Tongue (tissue), 2 donors: Measurements from ENCODE around the gene TGFBI. TPM values are rescaled to one million over a fixed set of nuclear protein-coding genes. Genes with fewer than 3 reads are reported as not detected.

Experiments used
- DNase-seq: peaks from one replicate; pipeline ENCODE4 v3.0.0-alpha.2; 2015
- total RNA-seq: library from RNA; depleted of rRNA; stranded (reverse); fragments of >200 nt; gene quantifications from one replicate; pipeline ENCODE4 v1.2.3, GENCODE V29; 2014

TGFBI gene
- total RNA-seq, 1 donor from 2014 or later = 376 TPM

DNA sequence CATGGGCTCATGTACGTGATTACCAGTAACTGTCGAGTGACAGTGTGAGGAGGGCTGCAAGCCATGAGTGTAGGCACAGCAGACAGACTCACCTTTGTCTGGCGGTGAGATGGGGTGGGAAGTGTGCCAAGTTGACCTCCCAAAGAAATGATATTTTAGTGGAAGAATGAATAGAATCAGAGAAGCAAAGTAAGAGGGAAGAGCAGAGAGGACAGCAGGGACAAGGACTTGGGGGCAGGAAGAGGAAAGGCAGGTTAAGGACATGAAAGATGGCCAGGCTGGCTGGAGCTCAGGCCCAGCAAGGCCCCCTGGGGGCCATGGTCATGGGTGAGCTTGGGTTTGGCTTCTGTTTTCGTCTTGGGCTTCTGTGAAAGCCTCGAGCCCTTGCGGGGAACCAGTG is 20.2 kb downstream of the TGFBI start:
- no peak for DNase-seq

GRCh38 chr5:136051486-136052220 is 22.9 kb downstream of the TGFBI start:
- no peak for DNase-seq

- no peak for DNase-seq
These were observed 24.0 kb downstream of the TGFBI start for GRCh38 chr5:136052692-136053335.

GRCh38 chr5:136053336-136054141 is 24.8 kb downstream of the TGFBI start:
- peak; percentile 56 for DNase-seq

- DNase-seq = peak; percentile 87
These were observed 25.6 kb downstream of the TGFBI start for GRCh38 chr5:136054142-136055019.

DNA sequence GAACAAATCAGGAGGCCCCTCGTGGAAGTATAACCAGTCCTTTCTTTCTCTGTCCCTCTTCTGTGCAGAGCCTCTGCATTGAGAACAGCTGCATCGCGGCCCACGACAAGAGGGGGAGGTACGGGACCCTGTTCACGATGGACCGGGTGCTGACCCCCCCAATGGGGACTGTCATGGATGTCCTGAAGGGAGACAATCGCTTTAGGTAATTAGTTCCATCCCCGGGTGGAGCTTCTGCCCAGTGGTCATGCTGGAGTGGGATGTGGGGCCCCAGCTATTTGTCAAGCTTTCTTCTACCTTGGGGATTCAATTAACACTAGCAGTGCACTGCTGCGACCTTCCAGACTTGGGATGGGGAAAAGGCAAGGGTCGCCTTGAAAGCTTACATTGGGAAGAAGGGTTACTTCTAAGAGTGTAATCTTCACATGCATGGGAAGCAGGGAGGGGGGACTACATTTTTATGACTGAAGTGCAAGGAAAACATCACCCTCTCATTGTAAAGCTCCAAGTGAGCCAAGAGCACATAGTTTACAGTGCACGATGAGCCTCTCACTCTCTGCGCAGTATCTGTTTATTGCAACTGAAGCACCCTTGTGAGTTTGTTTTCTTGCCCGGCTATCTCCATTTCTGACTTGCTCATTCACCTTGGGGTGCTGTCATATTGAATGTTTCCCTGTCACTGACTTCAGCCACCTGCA is 27.0 kb downstream of the TGFBI start:
- no peak for DNase-seq

DNA sequence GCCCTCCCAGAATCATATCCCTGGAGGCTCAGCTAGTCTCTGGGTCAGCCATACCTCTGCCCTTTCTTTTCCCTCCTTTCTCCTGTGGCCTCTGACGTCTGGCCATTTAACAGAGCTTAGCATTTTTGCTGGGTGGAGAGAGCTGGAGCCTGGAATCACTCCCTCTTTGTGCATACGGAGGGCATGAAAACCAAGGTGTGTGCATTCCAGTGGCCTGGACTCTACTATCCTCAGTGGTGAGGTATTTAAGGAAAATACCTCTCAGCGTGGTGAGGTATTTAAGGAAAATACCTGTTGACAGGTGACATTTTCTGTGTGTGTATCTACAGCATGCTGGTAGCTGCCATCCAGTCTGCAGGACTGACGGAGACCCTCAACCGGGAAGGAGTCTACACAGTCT is 27.5 kb downstream of the TGFBI start:
- no peak for DNase-seq

- no peak for DNase-seq
These were observed 28.1 kb downstream of the TGFBI start for GRCh38 chr5:136056771-136057335.

DNA sequence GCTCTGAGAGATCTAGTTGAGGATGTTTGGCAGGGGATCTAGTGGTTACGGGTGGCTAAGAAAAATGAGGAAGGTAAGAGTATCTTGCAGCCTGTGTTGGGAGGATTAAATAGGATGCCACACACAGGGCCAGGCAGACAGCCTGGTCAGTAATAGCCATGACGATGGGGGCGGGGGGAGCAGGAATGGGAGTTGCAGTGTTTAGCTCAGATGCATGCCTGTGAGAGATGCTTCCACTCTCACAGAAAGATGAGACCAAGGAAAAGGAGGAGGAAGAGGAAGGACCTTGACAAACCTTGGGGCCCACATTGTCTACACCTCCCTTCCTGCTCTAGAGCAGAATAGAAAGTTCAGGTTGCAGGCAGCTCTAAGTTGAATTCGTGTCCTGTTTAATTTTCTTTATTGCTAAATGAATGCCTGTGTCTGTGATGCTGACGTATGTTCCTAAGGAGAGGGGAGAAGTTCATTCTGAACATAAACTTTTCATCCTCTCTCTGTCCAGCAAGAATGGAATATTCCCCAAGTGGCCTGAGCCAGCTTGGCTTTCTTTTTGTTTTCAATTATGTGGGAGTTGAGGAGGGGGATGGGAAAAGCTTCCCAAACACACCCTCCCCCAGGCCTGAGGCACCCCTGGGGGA is 28.7 kb downstream of the TGFBI start:
- peak; percentile 75 for DNase-seq

DNA sequence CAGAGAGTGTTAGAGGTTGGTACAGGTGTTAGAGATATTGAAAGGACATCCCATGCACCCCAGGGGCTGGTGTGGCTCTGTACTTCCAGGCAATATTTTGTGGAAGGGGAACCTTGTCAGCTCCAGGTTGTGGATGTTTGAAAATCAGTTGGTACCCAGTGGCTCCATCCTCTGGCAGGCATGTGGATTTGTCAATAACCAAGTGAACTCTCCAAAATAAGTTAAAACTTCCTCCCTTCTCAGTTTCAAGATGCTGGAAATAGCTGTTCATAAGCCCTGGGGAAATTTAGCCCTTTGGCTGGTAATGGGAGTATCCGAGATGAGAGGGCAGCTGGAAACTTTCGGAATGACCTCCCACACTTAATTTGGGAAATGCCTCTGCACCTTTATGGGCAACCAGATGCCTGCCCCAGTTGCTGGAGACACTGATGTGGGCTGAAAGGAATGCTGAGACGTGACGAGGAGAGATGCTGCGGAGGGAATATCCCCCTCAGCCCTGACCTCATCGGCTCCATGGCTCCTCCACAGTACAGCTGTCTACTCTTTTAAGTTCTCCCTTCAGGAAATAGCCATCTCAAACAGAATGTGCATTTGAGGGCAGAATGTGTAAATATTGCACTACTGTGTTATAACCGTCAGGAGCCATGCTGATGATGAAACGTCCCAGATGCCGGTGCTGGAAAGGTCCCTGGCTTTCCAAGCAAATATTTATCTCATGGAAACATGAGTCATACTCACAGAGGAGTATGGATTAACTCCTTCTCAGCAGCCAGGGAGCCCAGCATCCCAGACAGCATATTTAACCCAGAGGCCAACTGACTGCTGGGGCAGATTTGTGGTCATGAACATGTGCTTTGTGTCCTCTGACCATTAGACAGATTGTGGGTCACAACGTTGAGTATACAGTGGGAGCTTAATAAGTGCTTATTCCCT is 29.5 kb downstream of the TGFBI start:
- DNase-seq = peak; percentile 94

GRCh38 chr5:136058972-136059354 is 30.2 kb downstream of the TGFBI start:
- DNase-seq = peak; percentile 27

DNA sequence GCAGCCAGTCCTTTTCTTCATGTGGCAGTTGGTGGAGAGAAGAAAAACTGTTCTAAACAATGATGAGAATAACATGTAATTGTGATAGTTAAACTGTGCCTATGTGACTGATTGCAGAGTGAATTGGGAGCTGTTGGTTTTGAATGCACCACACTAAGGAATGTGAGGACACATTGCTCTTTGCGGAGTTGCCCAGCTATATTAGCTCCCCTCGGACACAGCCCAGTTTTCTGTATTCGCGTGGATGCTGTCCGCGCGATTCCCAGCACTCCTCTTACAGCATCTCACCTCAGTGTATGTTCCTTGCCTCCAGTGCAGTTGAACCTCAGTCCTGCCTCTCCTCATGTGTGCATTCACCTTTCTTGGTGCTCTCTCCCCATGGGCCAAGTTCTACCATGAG is 32.2 kb downstream of the TGFBI start:
- DNase-seq = no peak

DNA sequence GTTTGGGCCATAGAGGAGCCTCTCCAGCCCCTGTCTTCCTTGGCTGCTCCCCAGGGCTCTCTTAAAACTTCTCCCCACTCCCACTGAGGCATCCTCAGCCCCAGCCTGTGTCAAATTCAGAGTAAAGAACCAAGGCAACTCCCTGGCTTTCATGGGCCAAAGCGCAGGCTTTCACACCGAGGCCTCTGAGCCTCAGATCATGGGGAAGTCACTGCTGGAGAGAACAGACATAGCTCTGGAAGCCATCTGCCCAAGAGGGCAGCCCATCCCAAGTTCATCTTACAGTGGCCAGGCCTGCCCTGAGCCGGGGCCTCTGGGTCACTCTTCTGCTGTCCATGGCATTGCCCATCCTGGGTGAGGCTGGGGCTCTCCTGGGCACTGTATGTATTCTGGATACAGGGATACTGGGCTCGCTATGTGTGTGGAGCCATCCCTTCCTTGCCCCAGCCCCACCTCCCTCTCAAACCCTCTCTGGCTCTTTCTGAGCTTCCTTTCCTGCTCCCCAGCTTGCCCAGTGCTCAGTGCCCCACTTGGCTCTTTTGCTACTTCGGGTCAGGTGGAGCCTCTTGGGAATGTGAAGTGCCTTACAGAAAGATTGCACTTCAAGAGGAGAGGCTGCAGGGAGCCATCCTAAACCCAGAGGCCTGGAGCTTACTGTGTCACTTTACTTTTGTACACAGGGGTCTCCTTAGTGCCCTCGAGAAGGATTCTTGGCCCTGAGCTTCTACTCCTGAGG is 33.0 kb downstream of the TGFBI start:
- no peak for DNase-seq

DNA sequence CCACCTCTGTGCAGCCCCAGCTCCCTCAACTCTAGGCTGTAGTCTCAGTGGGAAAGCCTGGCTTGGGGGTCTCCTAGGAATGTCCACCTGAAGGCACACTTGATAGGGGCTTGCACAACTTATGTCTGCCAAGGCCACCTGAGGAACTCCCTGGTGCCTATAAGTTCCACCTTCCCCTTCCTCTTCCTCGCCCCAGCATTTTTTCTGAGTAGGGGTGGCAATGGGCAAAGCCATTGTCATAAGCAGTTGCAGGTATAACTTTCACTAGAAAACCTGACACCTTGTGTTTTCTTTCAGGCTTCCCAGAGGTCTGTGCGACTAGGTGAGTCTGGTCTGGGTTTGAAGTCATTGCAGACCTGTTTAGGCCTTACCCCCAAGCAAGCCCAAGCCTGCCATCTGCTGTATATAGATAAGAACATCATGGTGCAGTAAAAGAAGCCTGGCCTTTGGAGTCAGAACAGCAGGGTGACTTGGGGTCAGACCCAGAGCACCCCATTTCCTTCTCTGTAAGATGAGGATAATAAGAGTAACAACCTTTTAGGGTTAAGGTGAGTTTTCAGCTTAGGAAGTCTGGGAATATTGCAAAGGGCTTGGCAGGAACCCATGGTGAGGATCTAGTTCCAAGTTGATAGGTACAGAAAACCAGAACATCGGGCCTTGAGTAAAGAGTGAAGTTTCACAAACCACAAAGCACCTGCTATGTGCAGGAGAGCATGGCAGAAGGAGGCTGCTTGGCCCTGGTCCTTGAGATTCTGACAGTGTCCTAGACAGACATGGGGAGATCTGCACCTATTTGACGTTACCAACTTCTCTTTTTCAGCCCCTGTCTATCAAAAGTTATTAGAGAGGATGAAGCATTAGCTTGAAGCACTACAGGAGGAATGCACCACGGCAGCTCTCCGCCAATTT is 33.8 kb downstream of the TGFBI start:
- DNase-seq = peak; percentile 55

DNA sequence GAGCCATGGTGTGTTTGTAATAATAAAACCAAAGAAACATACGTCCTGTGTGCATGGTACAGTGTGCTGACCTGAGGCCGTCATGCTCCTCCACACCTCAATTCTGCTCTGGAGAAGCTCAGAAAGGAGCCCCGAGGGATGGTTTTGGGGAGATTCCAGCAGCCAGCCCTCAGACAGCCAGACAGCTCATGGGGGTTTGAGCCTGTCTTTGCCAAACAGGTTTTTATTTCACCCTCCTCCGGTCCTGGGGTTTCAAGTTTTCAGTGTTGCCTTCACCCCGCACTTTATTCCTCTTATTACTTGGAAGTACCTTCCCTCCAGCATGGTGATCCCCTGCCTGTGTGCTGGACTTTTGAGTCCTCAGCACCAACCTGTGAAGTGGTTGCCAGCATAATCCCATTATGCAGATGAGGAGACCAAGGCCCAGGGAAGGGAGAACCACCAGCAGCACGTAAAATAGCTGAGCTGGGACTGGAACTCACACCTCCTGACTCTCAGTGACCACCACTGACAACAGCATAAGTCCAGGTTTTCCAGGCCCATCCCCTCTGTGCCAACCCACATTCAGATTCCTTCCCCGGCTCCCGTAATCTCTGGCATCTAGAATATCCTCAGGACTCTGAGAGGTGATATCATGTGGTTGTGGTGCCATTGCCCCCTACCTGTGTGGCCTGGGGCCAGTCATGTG is 35.1 kb downstream of the TGFBI start:
- DNase-seq = no peak

GRCh38 chr5:136064510-136064909 is 35.7 kb downstream of the TGFBI start:
- DNase-seq = no peak

DNA sequence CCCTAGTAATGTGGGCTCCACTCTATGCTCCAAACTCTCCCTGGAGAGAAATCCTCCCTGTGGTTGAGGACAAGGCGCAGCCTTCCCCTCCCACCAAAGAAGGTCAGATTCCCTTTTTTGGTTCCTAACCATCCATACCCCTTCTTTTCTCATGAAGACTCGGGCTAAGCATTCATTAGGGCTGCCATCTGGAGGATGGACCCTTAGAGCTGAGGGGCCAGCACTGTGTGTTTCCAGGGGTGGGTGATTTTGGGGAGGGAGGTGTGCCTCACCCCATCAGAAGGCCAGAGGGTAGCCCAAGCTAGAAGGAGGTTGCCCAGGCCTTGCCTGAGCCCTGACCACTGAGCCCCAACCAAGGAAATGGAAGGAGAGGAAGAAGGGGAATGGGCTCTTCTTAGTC is 36.8 kb downstream of the TGFBI start:
- DNase-seq = no peak
